D721Med (cell line): ENCODE data around the gene SORCS2.

Source experiments
- DNase-seq: peaks from one replicate; pipeline ENCODE4 v3.0.0; 2011; ENCODE audit warnings: low spot score; ENCODE audit not compliant: insufficient read length
- FAIRE-seq: peaks from 2 replicates; lab custom pipeline; 2011; peaks lifted over from hg19 to GRCh38; lab: Jason Lieb, UNC
- TF ChIP-seq, protein P1 (sequence below): IDR thresholded peaks from 2 replicates; pipeline ENCODE4 v1.5.1; 2012; ENCODE audit warnings: mild to moderate bottlenecking, control low read depth; ENCODE audit not compliant: insufficient read depth; ENCODE audit errors: missing control alignments

Gene SORCS2

DNA sequence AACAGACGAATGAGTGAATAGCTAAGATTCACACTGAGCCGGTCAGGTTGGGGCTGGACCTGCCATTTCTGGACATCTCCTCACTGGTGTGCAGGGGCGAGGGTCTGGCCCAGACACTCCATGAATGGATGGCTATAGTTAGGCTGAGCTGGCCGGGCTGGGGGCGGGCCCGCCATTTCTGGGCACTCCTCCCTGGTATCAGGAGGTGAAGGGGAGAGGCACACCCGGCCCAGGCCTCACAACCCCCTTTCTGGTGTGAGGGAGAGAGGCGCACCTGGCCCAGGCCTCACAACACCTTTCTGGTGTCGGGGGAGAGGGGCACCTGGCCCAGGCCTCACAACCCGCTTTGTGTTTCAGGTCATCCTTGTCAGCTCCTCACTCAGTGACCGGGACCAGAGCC lies 445.6 kb downstream of the SORCS2 start:
- FAIRE-seq (no peak), DNase-seq (no peak)
- TF ChIP-seq, protein P1, sequence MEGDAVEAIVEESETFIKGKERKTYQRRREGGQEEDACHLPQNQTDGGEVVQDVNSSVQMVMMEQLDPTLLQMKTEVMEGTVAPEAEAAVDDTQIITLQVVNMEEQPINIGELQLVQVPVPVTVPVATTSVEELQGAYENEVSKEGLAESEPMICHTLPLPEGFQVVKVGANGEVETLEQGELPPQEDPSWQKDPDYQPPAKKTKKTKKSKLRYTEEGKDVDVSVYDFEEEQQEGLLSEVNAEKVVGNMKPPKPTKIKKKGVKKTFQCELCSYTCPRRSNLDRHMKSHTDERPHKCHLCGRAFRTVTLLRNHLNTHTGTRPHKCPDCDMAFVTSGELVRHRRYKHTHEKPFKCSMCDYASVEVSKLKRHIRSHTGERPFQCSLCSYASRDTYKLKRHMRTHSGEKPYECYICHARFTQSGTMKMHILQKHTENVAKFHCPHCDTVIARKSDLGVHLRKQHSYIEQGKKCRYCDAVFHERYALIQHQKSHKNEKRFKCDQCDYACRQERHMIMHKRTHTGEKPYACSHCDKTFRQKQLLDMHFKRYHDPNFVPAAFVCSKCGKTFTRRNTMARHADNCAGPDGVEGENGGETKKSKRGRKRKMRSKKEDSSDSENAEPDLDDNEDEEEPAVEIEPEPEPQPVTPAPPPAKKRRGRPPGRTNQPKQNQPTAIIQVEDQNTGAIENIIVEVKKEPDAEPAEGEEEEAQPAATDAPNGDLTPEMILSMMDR = no peak

DNA sequence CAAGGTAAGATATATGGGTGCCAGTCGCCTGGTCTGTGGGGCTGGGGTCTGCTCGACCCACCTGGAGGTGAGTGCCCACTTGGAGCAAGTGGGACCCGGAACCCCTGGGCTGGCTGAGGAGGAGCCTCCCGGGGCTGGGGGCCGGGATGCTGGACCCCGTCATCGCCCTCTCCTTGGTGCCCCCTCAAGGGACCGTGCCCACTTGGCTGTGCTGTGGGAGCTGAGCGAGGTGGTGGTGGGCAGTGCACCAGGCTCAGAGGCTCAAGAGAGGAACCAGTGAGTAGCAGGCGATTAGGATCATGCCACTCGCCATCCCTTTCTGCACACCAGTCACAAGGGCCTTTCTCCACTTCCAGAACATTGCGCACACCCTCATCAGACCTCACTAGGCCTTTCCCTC lies 446.2 kb downstream of the SORCS2 start:
- no peak for FAIRE-seq
- TF ChIP-seq, protein P1 = no peak
- no peak for DNase-seq

DNA sequence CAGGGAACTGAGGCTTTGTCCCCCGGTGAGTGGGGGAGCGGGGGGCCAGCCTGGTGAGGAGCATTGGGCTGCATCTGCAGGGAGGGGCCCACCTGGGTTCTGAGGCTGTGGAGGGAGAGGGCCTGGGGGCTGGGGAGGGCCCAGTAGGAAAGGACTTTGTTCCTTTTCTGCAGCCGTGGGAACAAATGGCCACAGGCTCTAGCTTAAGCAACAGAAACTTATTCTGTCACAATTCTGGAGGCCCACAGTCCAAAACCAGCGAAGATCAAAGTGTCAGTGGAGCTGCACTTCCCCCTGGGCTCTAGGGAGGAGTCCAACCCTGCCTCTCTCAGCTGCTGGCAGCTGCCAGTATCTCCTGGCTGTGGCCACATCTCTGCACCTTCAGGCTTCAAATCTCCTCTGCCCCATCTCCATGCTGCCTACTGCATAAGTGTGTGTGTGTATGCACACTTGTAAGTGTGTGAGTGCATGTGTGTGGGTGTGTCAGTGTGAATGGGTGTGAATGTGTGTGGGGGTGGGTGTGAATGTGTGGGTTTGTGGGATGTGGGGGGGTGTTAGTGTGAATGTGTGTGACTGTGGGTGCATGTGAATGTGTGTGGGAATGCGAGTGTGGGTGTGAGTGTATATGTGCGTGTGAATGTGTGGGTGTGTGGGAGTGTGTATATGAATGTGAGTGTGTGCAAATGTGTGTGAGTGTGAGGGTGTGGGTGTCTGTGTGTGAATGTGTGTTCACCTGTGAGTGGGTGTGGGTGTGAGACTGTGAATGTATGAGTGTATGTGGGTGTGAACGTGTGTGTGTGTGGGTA lies 446.8 kb downstream of the SORCS2 start:
- FAIRE-seq (no peak), DNase-seq (no peak)
- TF ChIP-seq, protein P1 = no peak

DNA sequence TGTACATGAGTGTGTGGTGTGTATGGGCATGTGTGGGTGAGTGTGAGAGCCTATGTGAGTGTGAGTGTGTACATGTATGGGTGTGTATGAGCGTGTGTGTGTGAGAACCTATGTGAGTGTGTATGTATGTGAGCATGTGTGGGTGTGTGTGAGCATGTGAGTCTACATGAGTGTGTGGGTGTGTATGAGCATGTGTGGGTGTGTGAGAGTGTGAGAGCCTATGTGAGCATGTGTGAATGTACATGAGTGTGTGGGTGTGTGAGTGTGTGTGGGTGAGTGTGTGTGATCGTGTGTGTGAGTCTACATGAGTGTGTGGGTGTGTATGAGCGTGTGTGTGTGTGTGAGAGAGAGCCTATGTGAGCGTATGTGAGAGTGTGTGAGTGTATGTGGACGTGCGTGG lies 447.8 kb downstream of the SORCS2 start:
- DNase-seq (no peak), FAIRE-seq (no peak)
- TF ChIP-seq, protein P1 = no peak

DNA sequence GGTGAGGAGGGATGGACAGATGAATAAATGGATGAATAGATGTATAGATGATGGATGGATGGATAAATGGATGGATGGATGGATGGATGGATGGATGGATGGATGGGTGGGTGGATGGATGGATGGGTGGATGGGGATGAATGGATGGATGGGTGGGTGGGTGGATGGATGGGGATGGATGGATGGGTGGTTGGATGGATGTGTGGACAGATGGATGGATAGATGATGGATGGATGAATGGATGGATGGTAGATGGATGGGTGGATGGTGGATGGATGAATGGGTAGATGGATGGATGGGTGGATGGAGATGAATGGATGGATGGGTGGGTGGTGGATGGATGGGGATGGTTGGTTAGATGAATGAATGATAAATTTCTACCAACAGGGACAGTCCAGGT lies 449.4 kb downstream of the SORCS2 start:
- no peak for FAIRE-seq
- TF ChIP-seq, protein P1 = no peak
- no peak for DNase-seq

DNA sequence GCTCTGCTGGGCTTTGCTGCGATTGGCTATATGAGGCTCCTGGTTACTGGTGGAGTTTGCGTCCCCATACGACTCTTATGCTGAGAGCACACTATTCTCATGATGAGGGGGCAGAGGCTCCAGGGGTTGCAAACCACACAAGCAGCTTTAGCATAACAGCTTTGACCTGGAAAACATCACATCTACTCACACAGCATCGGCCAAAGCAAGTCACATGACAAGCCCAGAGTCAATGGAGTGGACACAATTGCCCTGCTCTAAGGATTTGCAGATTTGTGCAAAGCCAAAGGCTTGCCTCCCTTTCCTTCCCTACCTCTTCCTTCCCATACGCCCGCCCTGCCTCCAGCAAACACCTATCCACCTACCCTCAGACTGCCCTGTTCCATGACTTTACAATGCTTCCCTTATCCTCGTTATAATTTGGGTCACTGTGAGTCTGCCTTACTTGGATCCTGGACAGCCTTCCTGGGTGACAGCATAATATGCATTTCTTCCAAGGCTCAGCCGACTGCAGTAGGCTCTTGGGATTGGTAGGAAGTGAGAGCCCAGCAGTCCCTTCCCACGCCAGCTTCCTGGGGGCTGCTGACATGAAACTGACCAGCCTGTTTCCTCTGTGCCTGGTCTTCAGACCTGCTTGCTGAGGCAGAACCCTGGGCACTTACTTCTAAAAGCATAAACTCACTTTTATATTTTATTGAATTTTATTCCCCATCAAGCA lies 450.6 kb downstream of the SORCS2 start:
- TF ChIP-seq, protein P1 = no peak
- DNase-seq = no peak
- no peak for FAIRE-seq

GRCh38 chr4:7645158-7645557 lies 452.8 kb downstream of the SORCS2 start:
- TF ChIP-seq, protein P1 = no peak
- no peak for DNase-seq
- no peak for FAIRE-seq
